ENCODE data around the gene GMDS. TPM values are rescaled to one million over a fixed set of nuclear protein-coding genes. Genes with fewer than 3 reads are reported as not detected.

GMDS gene
- total and polyA plus RNA-seq, 2 of the 13 experiments (the other 11 are each of a cell fraction or from before 2014, with no cell fraction given), result 64.4 to 112 TPM

DNA sequence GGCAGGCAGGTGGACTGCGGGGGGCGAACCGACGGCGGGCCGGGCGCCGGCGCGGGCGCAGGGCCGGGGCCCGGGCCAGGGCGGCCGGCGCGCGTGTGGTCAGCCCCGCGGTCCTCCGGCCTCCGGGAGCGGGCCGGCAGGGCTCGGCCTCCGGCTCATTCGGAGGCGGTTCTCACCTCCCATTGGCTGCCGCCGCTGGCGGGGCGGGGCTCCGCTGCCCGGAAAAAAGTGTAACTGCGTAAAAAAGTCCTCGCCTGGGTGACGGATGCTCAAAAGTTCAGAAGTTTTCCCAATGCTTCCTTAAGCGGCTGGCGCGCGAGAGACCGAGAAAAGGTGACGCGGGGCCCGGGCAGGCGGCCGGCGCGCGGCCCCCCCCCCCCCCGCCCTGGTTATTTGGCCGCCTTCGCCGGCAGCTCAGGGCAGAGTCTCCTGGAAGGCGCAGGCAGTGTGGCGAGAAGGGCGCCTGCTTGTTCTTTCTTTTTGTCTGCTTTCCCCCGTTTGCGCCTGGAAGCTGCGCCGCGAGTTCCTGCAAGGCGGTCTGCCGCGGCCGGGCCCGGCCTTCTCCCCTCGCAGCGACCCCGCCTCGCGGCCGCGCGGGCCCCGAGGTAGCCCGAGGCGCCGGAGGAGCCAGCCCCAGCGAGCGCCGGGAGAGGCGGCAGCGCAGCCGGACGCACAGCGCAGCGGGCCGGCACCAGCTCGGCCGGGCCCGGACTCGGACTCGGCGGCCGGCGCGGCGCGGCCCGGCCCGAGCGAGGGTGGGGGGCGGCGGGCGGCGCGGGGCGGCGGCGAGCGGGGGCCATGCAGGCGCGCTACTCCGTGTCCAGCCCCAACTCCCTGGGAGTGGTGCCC is 635.5 kb downstream of the GMDS start, which contains the start of gene FOXC1 (continued):
- TF ChIP-seq, protein P1, sequence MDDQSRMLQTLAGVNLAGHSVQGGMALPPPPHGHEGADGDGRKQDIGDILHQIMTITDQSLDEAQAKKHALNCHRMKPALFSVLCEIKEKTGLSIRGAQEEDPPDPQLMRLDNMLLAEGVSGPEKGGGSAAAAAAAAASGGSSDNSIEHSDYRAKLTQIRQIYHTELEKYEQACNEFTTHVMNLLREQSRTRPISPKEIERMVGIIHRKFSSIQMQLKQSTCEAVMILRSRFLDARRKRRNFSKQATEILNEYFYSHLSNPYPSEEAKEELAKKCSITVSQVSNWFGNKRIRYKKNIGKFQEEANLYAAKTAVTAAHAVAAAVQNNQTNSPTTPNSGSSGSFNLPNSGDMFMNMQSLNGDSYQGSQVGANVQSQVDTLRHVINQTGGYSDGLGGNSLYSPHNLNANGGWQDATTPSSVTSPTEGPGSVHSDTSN (CRISPR knock-in tag; IDR thresholded peaks at IDR 0.05; ENCODE audit: borderline replicate concordance), result no peak
- TF ChIP-seq, protein P2, sequence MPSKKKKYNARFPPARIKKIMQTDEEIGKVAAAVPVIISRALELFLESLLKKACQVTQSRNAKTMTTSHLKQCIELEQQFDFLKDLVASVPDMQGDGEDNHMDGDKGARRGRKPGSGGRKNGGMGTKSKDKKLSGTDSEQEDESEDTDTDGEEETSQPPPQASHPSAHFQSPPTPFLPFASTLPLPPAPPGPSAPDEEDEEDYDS (CRISPR knock-in tag; IDR thresholded peaks at IDR 0.05), result peak; percentile 71
- TF ChIP-seq ELF3 (CRISPR knock-in tag; IDR thresholded peaks at IDR 0.05) (peak; percentile 29; the same call in 1 of the 2 replicates), NFYC (CRISPR knock-in tag; IDR thresholded peaks at IDR 0.05) (peak; percentile 69), WIZ (CRISPR knock-in tag; IDR thresholded peaks at IDR 0.05) (no peak), THAP11 (CRISPR knock-in tag; IDR thresholded peaks at IDR 0.05) (no peak), ERF (CRISPR knock-in tag; IDR thresholded peaks at IDR 0.05) (0 out of 2 replicates have a peak, but pooled peaks have one; percentile 31)
- TF ChIP-seq, protein P3, sequence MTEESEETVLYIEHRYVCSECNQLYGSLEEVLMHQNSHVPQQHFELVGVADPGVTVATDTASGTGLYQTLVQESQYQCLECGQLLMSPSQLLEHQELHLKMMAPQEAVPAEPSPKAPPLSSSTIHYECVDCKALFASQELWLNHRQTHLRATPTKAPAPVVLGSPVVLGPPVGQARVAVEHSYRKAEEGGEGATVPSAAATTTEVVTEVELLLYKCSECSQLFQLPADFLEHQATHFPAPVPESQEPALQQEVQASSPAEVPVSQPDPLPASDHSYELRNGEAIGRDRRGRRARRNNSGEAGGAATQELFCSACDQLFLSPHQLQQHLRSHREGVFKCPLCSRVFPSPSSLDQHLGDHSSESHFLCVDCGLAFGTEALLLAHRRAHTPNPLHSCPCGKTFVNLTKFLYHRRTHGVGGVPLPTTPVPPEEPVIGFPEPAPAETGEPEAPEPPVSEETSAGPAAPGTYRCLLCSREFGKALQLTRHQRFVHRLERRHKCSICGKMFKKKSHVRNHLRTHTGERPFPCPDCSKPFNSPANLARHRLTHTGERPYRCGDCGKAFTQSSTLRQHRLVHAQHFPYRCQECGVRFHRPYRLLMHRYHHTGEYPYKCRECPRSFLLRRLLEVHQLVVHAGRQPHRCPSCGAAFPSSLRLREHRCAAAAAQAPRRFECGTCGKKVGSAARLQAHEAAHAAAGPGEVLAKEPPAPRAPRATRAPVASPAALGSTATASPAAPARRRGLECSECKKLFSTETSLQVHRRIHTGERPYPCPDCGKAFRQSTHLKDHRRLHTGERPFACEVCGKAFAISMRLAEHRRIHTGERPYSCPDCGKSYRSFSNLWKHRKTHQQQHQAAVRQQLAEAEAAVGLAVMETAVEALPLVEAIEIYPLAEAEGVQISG (CRISPR knock-in tag; IDR thresholded peaks at IDR 0.05), result peak; percentile 23; the same call in 1 of the 2 replicates
- TF ChIP-seq, protein P4, sequence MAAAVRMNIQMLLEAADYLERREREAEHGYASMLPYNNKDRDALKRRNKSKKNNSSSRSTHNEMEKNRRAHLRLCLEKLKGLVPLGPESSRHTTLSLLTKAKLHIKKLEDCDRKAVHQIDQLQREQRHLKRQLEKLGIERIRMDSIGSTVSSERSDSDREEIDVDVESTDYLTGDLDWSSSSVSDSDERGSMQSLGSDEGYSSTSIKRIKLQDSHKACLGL (CRISPR knock-in tag; IDR thresholded peaks at IDR 0.05), result no peak
- TF ChIP-seq, protein P5, sequence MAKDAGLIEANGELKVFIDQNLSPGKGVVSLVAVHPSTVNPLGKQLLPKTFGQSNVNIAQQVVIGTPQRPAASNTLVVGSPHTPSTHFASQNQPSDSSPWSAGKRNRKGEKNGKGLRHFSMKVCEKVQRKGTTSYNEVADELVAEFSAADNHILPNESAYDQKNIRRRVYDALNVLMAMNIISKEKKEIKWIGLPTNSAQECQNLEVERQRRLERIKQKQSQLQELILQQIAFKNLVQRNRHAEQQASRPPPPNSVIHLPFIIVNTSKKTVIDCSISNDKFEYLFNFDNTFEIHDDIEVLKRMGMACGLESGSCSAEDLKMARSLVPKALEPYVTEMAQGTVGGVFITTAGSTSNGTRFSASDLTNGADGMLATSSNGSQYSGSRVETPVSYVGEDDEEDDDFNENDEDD (CRISPR knock-in tag; IDR thresholded peaks at IDR 0.05; ENCODE audit: borderline replicate concordance), result peak; percentile 21; the same call in 1 of the 2 replicates
- TF ChIP-seq, protein P6, sequence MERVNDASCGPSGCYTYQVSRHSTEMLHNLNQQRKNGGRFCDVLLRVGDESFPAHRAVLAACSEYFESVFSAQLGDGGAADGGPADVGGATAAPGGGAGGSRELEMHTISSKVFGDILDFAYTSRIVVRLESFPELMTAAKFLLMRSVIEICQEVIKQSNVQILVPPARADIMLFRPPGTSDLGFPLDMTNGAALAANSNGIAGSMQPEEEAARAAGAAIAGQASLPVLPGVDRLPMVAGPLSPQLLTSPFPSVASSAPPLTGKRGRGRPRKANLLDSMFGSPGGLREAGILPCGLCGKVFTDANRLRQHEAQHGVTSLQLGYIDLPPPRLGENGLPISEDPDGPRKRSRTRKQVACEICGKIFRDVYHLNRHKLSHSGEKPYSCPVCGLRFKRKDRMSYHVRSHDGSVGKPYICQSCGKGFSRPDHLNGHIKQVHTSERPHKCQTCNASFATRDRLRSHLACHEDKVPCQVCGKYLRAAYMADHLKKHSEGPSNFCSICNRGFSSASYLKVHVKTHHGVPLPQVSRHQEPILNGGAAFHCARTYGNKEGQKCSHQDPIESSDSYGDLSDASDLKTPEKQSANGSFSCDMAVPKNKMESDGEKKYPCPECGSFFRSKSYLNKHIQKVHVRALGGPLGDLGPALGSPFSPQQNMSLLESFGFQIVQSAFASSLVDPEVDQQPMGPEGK (CRISPR knock-in tag; IDR thresholded peaks at IDR 0.05), result peak; percentile 49; the same call in 1 of the 2 replicates
